ENCODE data around the gene MATCAP1.

GRCh38 chr16:67194260-67194659 lies 10.5 kb upstream of the MATCAP1 start:
- TF ChIP-seq, protein P1, sequence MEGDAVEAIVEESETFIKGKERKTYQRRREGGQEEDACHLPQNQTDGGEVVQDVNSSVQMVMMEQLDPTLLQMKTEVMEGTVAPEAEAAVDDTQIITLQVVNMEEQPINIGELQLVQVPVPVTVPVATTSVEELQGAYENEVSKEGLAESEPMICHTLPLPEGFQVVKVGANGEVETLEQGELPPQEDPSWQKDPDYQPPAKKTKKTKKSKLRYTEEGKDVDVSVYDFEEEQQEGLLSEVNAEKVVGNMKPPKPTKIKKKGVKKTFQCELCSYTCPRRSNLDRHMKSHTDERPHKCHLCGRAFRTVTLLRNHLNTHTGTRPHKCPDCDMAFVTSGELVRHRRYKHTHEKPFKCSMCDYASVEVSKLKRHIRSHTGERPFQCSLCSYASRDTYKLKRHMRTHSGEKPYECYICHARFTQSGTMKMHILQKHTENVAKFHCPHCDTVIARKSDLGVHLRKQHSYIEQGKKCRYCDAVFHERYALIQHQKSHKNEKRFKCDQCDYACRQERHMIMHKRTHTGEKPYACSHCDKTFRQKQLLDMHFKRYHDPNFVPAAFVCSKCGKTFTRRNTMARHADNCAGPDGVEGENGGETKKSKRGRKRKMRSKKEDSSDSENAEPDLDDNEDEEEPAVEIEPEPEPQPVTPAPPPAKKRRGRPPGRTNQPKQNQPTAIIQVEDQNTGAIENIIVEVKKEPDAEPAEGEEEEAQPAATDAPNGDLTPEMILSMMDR (IDR thresholded peaks at IDR 0.05): no peak
- no peak for TF ChIP-seq MAX (IDR thresholded peaks at IDR 0.05; ENCODE audit: low read depth)
- no peak for TF ChIP-seq EP300 (IDR thresholded peaks at IDR 0.05; ENCODE audit: borderline replicate concordance in 1 of 2, low read depth in 1 of 2, low read length in 1 of 2)
- TF ChIP-seq, protein P2, sequence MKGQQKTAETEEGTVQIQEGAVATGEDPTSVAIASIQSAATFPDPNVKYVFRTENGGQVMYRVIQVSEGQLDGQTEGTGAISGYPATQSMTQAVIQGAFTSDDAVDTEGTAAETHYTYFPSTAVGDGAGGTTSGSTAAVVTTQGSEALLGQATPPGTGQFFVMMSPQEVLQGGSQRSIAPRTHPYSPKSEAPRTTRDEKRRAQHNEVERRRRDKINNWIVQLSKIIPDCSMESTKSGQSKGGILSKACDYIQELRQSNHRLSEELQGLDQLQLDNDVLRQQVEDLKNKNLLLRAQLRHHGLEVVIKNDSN (IDR thresholded peaks at IDR 0.05; ENCODE audit: borderline replicate concordance, low read depth): no peak
- TF ChIP-seq FOXM1 (IDR thresholded peaks at IDR 0.05; ENCODE audit: low read depth): no peak
- no peak for TF ChIP-seq IRF3 (IDR thresholded peaks at IDR 0.05; ENCODE audit: low read depth, low read length)
- no peak for TF ChIP-seq NFIC (IDR thresholded peaks at IDR 0.05; ENCODE audit: borderline replicate concordance)
- no peak for TF ChIP-seq EZH2phosphoT487 (IDR thresholded peaks at IDR 0.05; ENCODE audit: borderline replicate concordance, low read depth)
- no peak for TF ChIP-seq GABPA (IDR thresholded peaks at IDR 0.05; ENCODE audit: low read depth)
- no peak for TF ChIP-seq POLR2AphosphoS5 (IDR thresholded peaks at IDR 0.05; ENCODE audit: low read depth, low read length)
- no peak for TF ChIP-seq RFX5 (IDR thresholded peaks at IDR 0.05; ENCODE audit: low read length)
- no peak for TF ChIP-seq RCOR1 (IDR thresholded peaks at IDR 0.05; ENCODE audit: low read length)
- TF ChIP-seq, protein P3, sequence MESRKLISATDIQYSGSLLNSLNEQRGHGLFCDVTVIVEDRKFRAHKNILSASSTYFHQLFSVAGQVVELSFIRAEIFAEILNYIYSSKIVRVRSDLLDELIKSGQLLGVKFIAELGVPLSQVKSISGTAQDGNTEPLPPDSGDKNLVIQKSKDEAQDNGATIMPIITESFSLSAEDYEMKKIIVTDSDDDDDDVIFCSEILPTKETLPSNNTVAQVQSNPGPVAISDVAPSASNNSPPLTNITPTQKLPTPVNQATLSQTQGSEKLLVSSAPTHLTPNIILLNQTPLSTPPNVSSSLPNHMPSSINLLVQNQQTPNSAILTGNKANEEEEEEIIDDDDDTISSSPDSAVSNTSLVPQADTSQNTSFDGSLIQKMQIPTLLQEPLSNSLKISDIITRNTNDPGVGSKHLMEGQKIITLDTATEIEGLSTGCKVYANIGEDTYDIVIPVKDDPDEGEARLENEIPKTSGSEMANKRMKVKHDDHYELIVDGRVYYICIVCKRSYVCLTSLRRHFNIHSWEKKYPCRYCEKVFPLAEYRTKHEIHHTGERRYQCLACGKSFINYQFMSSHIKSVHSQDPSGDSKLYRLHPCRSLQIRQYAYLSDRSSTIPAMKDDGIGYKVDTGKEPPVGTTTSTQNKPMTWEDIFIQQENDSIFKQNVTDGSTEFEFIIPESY (IDR thresholded peaks at IDR 0.05; ENCODE audit: borderline replicate concordance, low read depth): no peak

Data from SK-N-SH (cell line).